Measurements from ENCODE around the gene SPACA6.
"Not testable (repeated sequence)": the region's sequence is repeated elsewhere in the genome, so short reads cannot be mapped to it uniquely, and the experiment has no call there.

The SPACA6 gene, protein sequence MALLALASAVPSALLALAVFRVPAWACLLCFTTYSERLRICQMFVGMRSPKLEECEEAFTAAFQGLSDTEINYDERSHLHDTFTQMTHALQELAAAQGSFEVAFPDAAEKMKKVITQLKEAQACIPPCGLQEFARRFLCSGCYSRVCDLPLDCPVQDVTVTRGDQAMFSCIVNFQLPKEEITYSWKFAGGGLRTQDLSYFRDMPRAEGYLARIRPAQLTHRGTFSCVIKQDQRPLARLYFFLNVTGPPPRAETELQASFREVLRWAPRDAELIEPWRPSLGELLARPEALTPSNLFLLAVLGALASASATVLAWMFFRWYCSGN

DNA sequence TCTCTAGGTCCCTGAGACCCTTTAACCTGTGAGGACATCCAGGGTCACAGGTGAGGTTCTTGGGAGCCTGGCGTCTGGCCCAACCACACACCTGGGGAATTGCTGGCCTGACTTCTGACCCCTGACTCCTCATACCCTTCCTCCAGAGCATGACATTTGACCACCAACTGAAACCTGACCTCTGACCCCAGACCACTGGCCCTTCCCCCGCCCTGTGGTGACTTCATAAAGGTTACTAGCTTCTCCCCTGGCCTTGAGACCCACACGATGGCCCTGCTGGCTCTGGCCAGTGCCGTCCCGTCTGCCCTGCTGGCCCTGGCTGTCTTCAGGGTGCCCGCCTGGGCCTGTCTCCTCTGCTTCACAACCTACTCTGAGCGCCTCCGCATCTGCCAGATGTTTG lies at the start of gene SPACA6:
TSS of gene SPACA6 (plus strand) at position 71 of the 400 bp plus-strand sequence. CDS start at position 268, 197 bp downstream.
- DNase-seq: no peak

DNA sequence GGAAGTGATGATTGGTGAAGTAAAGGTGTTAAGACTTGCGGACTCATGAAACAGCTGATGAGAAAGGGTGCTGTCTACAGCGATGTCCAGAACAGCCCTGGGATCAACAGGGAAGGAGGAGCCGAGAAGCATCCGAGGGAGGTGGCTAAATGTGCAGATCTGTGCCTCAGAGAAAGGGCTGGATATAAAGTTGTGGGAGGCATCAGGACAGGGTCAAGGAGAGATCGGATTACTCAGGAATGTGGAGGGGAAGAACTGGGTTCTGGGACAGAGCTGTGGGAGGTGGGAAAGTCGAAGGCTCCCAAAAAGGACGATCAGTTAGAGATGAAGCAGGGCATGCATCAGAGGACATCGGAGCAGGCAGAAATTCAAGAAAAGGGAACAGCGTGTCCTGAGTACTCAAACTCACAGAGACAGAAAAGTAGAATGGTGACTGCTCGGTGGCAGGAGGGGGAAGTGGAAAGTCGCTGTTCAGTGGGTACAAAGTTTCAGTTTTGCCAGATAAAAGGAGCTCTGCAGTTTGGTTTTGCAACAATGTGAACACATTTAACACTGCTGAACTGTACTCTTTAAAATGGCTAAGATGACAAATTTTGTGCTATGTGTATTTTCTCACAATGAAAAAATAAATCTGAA lies 48.4 kb upstream of the SPACA6 start:
- no peak for DNase-seq

GRCh38 chr19:51646730-51647129 lies 46.4 kb upstream of the SPACA6 start, which contains the start of gene SIGLEC14:
SIGLEC14 (minus strand) TSS chr19:51646825; CDS start chr19:51646759, 66 bp downstream.
- not testable (repeated sequence) for DNase-seq

DNA sequence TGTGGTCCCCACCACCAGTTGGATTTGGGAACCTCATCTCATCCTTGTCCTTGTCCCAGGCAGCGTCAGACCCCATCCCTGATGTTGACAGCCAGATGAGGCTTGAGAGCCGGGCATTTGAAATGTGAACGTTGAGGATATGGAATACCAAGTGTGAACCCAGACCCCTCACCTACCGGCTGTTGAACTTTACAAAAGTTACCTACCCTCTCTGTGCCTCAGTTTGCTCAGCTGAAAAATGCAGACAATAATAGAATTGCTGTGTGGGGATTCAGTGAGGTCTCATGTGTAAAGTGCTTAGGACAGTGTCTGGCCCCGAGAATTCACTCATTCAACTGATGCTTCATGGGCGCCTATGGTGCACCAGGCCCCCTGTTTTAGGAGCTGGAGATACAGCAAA lies 45.8 kb upstream of the SPACA6 start:
- no peak for DNase-seq

DNA sequence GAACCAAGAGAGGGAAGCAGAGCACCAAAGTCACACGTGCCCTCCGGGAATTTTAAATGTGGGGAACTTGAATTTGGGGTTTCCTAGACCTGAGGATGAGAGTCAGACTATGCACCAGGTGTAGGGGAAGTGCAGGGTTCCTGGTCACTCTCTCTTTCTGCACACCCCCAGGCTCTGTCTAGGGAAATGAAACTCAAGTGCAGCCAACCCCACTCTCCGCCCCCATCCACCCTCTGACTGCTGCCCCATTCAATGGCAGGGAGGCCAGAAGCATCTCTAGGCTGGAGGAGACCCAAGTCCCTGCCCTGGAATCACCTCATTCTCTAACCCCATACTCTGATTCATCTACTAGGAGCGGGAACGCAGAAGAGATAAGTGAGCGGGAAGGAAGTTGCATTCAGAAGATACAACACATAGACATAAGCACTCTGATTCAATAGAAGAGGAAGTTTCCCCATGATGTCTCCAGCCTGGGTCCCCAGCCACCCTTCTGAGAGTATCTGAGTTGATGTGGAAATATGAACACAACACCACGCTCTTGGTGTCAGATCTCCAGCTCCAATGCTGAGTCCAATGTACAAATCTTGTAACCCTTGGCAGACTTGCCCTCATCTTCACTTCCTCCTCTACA lies 41.8 kb upstream of the SPACA6 start:
- DNase-seq: no peak

DNA sequence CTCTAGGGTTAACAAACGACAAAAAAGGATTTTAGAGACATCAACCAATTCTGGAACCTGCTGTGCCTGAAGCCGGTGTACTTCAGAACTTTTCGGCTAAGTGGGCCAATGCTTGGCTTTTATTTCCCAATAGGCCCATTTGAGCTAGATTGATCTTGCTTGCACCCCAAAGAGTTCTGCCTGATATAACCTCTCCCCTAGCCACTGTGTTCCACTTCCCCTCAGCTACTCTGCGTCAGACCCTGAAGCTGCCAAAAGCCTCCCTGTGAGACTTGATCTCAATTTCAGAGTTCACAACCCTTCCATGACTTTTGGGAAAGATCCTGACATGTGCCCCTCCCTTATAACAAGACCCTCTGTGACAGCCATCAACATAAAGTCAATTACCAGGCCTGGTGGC lies 40.9 kb upstream of the SPACA6 start:
- DNase-seq: no peak

DNA sequence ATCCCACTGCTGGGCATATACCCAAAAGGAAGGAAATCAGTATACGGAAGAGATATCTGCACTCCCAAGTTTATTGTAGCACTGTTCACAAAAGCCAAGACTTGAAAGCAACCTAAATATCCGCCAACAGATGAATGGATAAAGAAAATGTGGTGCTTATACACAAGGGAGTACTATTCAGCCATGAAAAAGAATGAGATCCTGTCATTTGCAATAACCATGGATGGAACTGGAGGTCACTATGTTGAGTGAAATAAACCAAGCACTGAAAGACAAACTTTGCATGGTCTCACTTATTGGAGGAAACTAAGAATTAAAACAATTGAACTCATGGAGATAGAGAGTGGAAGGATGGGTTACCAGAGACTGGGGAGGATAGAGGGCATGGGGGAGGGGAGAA lies 40.0 kb upstream of the SPACA6 start:
- DNase-seq: no peak

DNA sequence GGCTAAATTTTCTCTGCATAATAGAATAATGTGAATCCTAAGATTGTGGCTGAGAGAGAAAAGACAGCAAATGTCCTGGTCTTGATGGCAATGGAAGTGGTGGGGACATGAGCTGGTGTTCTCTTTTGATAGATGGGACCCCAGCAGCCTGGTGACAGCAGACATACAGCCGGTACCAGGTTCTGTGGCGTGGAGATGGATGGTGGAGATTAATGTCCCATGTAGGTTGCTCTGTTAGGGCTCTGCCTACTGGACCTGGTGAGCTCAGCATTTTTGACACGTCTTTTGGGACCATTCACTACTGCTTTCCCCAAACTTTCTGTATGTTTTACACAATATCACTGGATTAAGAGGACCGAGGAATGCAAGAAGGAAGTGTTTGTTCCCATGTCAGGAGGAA lies 38.3 kb upstream of the SPACA6 start:
- no peak for DNase-seq

DNA sequence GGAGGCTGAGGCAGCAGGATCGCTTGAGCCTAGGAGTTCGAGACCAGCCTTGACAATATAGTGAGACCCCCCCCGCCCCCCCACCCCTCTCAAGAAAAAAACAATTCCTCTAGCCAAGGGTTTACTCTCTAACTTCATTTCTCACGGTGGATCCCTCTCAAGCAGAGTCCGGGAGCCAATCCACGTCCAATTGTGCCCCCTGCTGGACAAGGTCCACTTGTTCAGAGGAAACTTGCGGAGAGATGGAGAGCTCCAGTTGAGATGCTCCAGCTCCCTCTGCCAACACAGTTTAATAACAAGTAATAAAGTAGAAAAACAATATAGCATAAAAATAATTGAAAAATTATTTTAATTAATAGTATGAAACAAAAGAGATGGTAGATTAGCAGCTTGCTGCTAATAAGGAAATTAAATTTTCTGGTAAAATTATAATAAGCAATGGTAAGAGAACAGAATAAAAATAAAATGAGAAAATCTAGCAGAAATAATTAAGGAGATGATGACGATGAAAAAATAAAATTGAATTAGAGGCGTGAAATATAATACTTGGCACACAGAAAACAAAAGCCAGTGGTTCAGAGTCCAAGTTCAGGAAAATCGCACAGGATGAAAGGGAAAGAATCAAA lies 32.0 kb upstream of the SPACA6 start:
- DNase-seq: peak; percentile 65 to 86

GRCh38 chr19:51663650-51664049 lies 29.5 kb upstream of the SPACA6 start:
- no peak for DNase-seq

DNA sequence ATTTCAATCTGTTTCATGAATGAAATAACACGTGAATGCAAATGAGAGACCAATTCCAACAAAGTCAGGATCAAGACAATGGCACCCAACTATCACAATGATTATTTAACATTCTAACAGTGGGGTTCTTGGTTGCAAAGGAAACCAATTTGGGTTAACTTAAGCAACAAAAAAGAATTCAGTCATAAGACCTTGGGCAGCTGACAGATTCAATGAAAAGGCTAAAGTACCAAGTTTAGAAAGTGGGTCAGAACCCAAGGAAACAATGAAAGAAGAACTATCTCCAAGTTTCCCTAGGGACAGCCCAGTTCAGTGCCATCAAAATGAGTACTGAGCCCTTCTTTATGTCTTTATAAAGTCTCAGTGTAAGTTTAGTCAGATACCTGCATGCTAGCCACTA lies 29.0 kb upstream of the SPACA6 start:
- no peak for DNase-seq

DNA sequence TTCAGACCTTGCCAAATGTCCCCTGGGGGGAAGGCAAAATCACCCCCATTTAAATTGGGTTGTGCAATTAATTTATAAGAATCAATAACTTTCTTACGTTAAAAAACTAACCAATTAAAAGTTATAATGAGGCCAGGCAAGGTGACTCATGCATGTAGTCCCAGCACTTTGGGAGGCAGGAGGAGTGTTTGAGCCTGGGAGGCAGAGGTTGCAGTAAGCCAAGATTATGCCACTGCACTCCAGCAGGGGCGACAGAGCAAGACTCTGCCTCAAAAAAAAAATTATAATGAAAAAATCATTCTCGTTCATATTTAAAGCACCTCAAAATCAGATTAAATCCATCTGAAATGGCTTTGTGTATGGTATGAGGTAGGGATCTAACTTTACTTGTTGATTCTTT lies 28.1 kb upstream of the SPACA6 start:
- DNase-seq: no peak

GRCh38 chr19:51668216-51668615 lies 24.9 kb upstream of the SPACA6 start:
- no peak for DNase-seq

DNA sequence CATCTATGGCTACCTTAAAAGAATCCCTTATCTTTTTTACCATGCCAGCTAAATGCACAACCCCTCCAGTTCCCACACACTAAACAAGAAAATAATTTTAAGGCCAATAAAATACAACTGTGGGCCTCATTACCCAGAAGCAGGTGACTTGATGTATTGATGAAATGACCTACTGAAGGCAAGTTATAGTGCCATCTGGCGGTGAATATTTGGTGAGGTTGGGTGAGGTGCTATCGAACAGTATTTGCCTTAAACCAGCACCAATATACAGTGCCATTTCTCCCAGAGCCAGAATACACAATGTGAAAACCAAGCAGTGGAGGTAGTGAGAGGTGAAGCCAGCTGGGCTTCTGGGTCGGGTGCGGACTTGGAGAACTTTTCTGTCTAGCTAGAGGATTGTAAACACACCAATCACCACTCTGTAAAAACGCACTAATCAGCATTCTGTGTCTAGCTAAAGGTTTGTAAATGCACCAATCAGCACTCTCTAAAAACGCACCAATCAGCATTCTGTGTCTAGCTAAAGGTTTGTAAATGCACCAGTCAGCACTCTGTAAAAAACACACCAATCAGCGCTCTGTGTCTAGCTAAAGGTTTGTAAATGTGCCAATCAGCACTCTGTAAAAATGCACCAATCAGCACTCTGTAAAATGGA lies 17.1 kb upstream of the SPACA6 start:
- DNase-seq: not testable (repeated sequence)

DNA sequence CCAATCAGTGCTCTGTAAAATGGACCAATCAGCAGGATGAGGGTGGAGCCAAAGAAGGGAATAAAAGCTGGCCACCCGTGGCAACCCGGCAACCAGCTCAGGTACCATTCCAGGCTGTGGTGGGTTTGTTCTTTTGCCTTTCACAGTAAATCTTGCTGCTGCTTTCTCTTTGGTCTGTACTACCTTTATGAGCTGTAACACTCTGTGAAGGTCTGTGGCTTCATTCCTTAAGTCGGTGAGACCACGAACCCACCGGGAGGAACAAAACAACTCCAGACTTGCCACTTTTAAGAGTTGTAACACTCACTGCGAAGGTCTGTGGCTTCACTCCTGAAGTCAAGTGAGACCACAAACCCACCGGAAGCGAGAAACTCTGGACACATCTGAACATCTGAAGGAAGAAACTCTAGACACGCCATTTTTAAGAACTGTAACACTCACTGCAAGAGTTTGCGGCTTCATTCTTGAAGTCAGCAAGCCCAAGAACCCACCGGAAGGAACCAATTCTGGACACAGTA lies 16.5 kb upstream of the SPACA6 start:
- no peak for DNase-seq

DNA sequence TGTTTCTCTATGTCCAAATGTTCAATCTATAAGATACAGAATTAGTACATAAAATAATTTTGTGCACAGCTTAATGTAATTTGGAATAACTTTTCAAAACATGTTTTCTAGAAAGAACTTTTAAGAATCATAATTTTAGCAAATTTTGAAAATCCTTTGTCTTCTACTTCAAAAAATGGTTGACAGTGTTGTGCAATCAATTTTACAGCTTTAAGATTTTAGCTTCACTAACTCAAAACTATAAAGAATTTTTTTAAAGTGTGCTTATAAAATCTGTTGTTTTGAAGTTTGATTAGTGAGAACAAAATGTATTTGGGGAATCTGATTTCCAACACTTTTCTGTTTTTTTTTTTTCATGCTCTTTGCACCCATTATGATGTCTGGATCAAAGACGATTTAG lies 12.7 kb upstream of the SPACA6 start:
- no peak for DNase-seq

GRCh38 chr19:51681286-51681941 lies 11.7 kb upstream of the SPACA6 start:
- peak in 1 of 2 experiments; percentile 30 for DNase-seq

- no peak for DNase-seq
Measured at GRCh38 chr19:51686171-51686570, 7.0 kb upstream of the SPACA6 start.

- peak in 1 of 2 experiments; percentile 19 for DNase-seq
Measured at GRCh38 chr19:51687791-51688670, 5.1 kb upstream of the SPACA6 start.

DNA sequence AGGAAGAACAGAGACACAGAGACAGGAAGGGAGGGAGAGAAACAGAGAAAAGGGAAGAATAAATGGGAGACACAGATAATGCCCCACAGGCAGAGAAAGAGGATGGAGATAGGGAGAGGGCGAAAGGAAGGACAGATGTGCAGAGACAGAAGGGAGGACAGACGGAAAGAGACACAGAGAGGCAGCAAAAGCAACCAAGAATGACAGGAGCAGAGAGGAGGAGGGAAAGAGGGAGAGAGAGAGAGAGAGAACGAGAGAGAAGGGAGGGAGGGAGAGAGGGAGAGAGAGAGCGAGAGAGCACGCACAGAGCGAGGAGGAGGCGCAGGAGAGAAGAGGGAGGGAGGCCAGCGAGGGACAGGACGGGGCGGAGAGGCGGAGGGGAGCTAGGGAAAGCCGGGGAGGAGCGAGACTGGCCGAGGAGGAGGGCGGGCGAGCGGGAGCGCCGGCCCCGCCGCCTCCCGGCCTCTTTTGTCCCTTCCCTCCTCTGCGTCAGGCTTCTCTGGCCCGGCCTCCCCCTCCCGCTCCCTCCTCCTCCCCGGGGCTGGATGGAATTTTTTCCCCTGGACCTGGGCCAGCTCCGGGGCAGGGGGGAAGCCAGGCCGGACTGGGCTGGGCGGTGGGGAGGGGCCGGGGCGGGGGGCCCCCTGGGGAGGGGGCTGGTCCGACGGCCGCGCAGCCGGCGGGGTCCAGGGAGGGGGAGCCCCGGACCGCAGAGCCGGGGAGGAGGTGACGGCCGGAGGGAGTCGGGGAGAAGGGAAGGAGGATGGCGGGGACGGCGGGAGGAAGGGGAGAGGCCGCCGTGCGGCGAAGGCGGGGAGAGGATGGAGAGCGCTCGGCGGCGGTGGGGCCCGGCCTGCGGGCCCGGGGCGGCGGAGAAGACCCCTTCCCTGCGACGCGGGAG lies 4.2 kb upstream of the SPACA6 start:
- DNase-seq: peak; percentile 87 to 92

Data from NCI-H446 (cell line).